ENCODE results near the gene MAD2L2. TPM values are rescaled to one million over a fixed set of nuclear protein-coding genes. Genes with fewer than 3 reads are reported as not detected.

Gene MAD2L2
- total RNA-seq, 1 experiment from 2014 or later = 93.8 TPM

- Histone ChIP-seq H3K4me1 (ENCODE audit: control insufficient read depth in 1 of 2, insufficient read depth in 2 of 2, low read length in 2 of 2) (peaks cover 33 to 47% of the 10 kb centered on the region in 2 experiments), H3K9me2 (ENCODE audit: insufficient read depth) (no peaks in the 10 kb centered on the region), H3K36me3 (ENCODE audit: control insufficient read depth in 1 of 2, insufficient read depth in 2 of 2, low read length in 2 of 2) (no peaks in the 10 kb centered on the region), H3K9me3 (ENCODE audit: control insufficient read depth in 1 of 2, insufficient read depth in 1 of 2, low read depth in 1 of 2, low read length in 2 of 2) (no peaks in the 10 kb centered on the region), H2AFZ (ENCODE audit: low read depth, low read length, poor library complexity, severe bottlenecking) (peak overlapping the region; percentile 82), H3K79me2 (ENCODE audit: insufficient read depth, low read length) (no peaks in the 10 kb centered on the region), H3K9ac (ENCODE audit: low read length) (no peak overlapping the region), H3K27ac (ENCODE audit: low read depth, low read length) (no peak overlapping the region), H3K4me2 (ENCODE audit: low read length) (peak overlapping the region; percentile 67), H3K27me3 (ENCODE audit: insufficient read depth, low read length) (peaks cover 17% of the 10 kb centered on the region; the same call in 1 of the 2 replicates), H4K20me1 (ENCODE audit: insufficient read depth) (no peaks in the 10 kb centered on the region), H3K4me3 (replicated peaks in 1 of 2; ENCODE audit: low read depth in 1 of 2, low read length in 2 of 2) (no peak overlapping the region)
- CTCF ChIA-PET = interaction anchor here (1.0 to 1.3 kb wide), 3 partner anchors 15 to 29 kb away, joined by 4 to 8 read pairs (median 4); partner anchors contain the start of gene FBXO6
- intact Hi-C loops (cut with micrococcal nuclease) = no loop called here
- POLR2A ChIA-PET = interaction anchor here (0.8 kb wide), 1 partner anchor 12 kb away, joined by 3 read pairs; no protein-coding TSS in a partner anchor
- peak; percentile 57 for ATAC-seq
- RAD21 ChIA-PET (ENCODE audit: low non-redundant PET in 1 of 2, low total read pairs in 2 of 2, uncharacterized antibody in 2 of 2, unreplicated experiment in 2 of 2) = interaction anchor here in 1 of 2 experiments (1.0 to 1.2 kb wide), 2 partner anchors 16 to 18 kb away, joined by 3 to 4 read pairs; no protein-coding TSS in a partner anchor
- no TSS peak for BruUV-seq (replicated peaks)
- peak; percentile 71 for DNase-seq (ENCODE audit: low read depth, low spot score)
- TF ChIP-seq SRF (IDR thresholded peaks at IDR 0.05; ENCODE audit: low read depth) (no peak), EZH2phosphoT487 (IDR thresholded peaks at IDR 0.05; ENCODE audit: borderline replicate concordance) (no peak), FOSL1 (IDR thresholded peaks at IDR 0.05; ENCODE audit: low read depth) (peak; percentile 83), ATF3 (IDR thresholded peaks at IDR 0.05) (no peak), REST (IDR thresholded peaks at IDR 0.05; ENCODE audit: low read depth) (no peak), CTCF (IDR thresholded peaks at IDR 0.05 in 2 of 3, conservative IDR thresholded peaks at IDR 0.05 in 1 of 3; ENCODE audit: borderline replicate concordance in 1 of 3, insufficient read depth in 1 of 3, low read depth in 2 of 3, low read length in 2 of 3) (no peak), YY1 (IDR thresholded peaks at IDR 0.05; ENCODE audit: extremely low read depth, insufficient replicate concordance, low read depth, low read length) (peak; percentile 23), EZH2 (IDR thresholded peaks at IDR 0.05) (no peak), MAX (IDR thresholded peaks at IDR 0.05) (no peak), JUND (IDR thresholded peaks at IDR 0.05) (peak; percentile 85), POLR2A (IDR thresholded peaks at IDR 0.05; ENCODE audit: borderline replicate concordance, extremely low read depth, insufficient read depth, insufficient read length) (no peak), TCF7L2 (IDR thresholded peaks at IDR 0.05; ENCODE audit: borderline replicate concordance, extremely low read depth, insufficient read depth, insufficient read length) (peak; percentile 47), SIN3A (IDR thresholded peaks at IDR 0.05; ENCODE audit: low read depth) (peak; percentile 80), SP1 (IDR thresholded peaks at IDR 0.05; ENCODE audit: low read depth) (peak; percentile 72), EGR1 (IDR thresholded peaks at IDR 0.05; ENCODE audit: low read depth) (no peak), POLR2AphosphoS5 (IDR thresholded peaks at IDR 0.05; ENCODE audit: low read depth, low read length) (peak; percentile 43; the same call in 1 of the 2 replicates), CEBPB (IDR thresholded peaks at IDR 0.05; ENCODE audit: low read depth) (no peak), ELF1 (IDR thresholded peaks at IDR 0.05; ENCODE audit: borderline replicate concordance, low read depth) (no peak), RAD21 (IDR thresholded peaks at IDR 0.05; ENCODE audit: low read depth) (no peak), CBX3 (IDR thresholded peaks at IDR 0.05; ENCODE audit: low read depth) (no peak), ZNF274 (IDR thresholded peaks at IDR 0.05; ENCODE audit: low read depth, low read length) (no peak)
Measured at GRCh38 chr1:11693024-11693590, 12.2 kb upstream of the MAD2L2 start.

All from HCT116 (cell line).